Nephron progenitor cell (in vitro differentiated cells): ENCODE results near the gene STAB1.
A peak's percentile ranks its signal among the peaks of the same experiment; 100 is the strongest.

ENCODE experiments used
- DNase-seq: peaks from one replicate; pipeline ENCODE4 v3.0.0; 2021
- H3K27ac Mint-ChIP-seq: 2 replicates; pipeline ENCODE4 v1.8.0; 2021; ENCODE audit warnings: mild to moderate bottlenecking, moderate library complexity, mixed read lengths
- H3K27me3 Mint-ChIP-seq: 2 replicates; pipeline ENCODE4 v1.8.0; 2021; ENCODE audit warnings: mild to moderate bottlenecking, low read depth, mixed read lengths; ENCODE audit not compliant: poor library complexity
- H3K36me3 Mint-ChIP-seq: 2 replicates; pipeline ENCODE4 v1.8.0; 2021; ENCODE audit warnings: low read depth, mixed read lengths
- H3K4me1 Mint-ChIP-seq: 2 replicates; pipeline ENCODE4 v1.8.0; 2021; ENCODE audit warnings: mixed read lengths
- H3K4me3 Mint-ChIP-seq: 2 replicates; pipeline ENCODE4 v1.8.0; 2021; ENCODE audit warnings: mild to moderate bottlenecking, moderate library complexity, mixed read lengths
- H3K9me3 Mint-ChIP-seq: 2 replicates; pipeline ENCODE4 v1.8.0; 2021; ENCODE audit warnings: mild to moderate bottlenecking, moderate library complexity, mixed read lengths
- CTCF ChIP-seq: fragments of 200-600 bp; sonication (generic); IDR thresholded peaks from 2 replicates; pipeline ENCODE4 v1.5.0; 2021; ENCODE audit warnings: antibody characterized with exemption

STAB1 gene

GRCh38 chr3:52512727-52513126, 17.6 kb downstream of the STAB1 start:
- H3K9me3 Mint-ChIP-seq: no peaks in the 10 kb centered on the region
- no peak overlapping the region for H3K4me3 Mint-ChIP-seq
- peaks cover 8% of the 10 kb centered on the region for H3K27me3 Mint-ChIP-seq
- peaks cover 6% of the 10 kb centered on the region for H3K4me1 Mint-ChIP-seq
- no peak for TF ChIP-seq CTCF
- no peak for DNase-seq
- H3K27ac Mint-ChIP-seq: no peak overlapping the region
- no peaks in the 10 kb centered on the region for H3K36me3 Mint-ChIP-seq

- no peak for TF ChIP-seq CTCF
- peaks cover 6% of the 10 kb centered on the region for H3K4me1 Mint-ChIP-seq
- H3K4me3 Mint-ChIP-seq: no peak overlapping the region
- H3K27me3 Mint-ChIP-seq: peaks cover 13% of the 10 kb centered on the region
- H3K36me3 Mint-ChIP-seq: no peaks in the 10 kb centered on the region
- no peaks in the 10 kb centered on the region for H3K9me3 Mint-ChIP-seq
- DNase-seq: no peak
- no peak overlapping the region for H3K27ac Mint-ChIP-seq
Measured at GRCh38 chr3:52513281-52513680, 18.1 kb downstream of the STAB1 start.

- Mint-ChIP-seq H3K4me3 (no peak overlapping the region), H3K27ac (no peak overlapping the region), H3K36me3 (no peaks in the 10 kb centered on the region), H3K9me3 (no peaks in the 10 kb centered on the region), H3K27me3 (peaks cover 15% of the 10 kb centered on the region), H3K4me1 (peaks cover 6% of the 10 kb centered on the region)
- DNase-seq: no peak
- no peak for TF ChIP-seq CTCF
Measured at GRCh38 chr3:52514576-52514975, 19.4 kb downstream of the STAB1 start.

GRCh38 chr3:52515192-52515591, 20.1 kb downstream of the STAB1 start:
- Mint-ChIP-seq H3K27ac (peak overlapping the region; percentile 79), H3K4me3 (no peak overlapping the region), H3K4me1 (peaks cover 6% of the 10 kb centered on the region), H3K36me3 (no peaks in the 10 kb centered on the region), H3K27me3 (peaks cover 15% of the 10 kb centered on the region), H3K9me3 (no peaks in the 10 kb centered on the region)
- DNase-seq: no peak
- TF ChIP-seq CTCF: no peak

- H3K9me3 Mint-ChIP-seq: no peaks in the 10 kb centered on the region
- H3K27ac Mint-ChIP-seq: no peak overlapping the region
- no peak overlapping the region for H3K4me3 Mint-ChIP-seq
- DNase-seq: no peak
- TF ChIP-seq CTCF: no peak
- peaks cover 13% of the 10 kb centered on the region for H3K27me3 Mint-ChIP-seq
- H3K36me3 Mint-ChIP-seq: no peaks in the 10 kb centered on the region
- H3K4me1 Mint-ChIP-seq: peaks cover 6% of the 10 kb centered on the region
Measured at GRCh38 chr3:52516509-52517195, 21.5 kb downstream of the STAB1 start.
